Peyer's patch (tissue), 4 donors: Measurements from ENCODE around the gene SLC20A1. TPM values are rescaled to one million over a fixed set of nuclear protein-coding genes. Genes with fewer than 3 reads are reported as not detected.

Source experiments
- DNase-seq, 3 donors: peaks; one replicate each; pipeline ENCODE4 v3.0.0-alpha.2; 2017 to 2019
- H3K27ac ChIP-seq, 4 donors: fragments of 200-600 bp; sonication (generic); one replicate each; pipeline ENCODE4 v1.5.1; 2016 to 2019
- H3K27me3 ChIP-seq, 2 donors: fragments of 200-600 bp; sonication (generic); one replicate each; pipeline ENCODE4 v1.5.1; 2019
- H3K36me3 ChIP-seq, 3 donors: fragments of 200-600 bp; sonication (generic); one replicate each; pipeline ENCODE4 v1.5.1; 2016 to 2019
- H3K4me1 ChIP-seq, 4 donors: fragments of 200-600 bp; sonication (generic); one replicate each; pipeline ENCODE4 v1.5.1; 2016 to 2019
- H3K4me3 ChIP-seq, 4 donors: fragments of 200-600 bp; sonication (generic); 1 replicate in 3 of 4; 2 replicates in 1 of 4; pipeline ENCODE4 v1.5.1; 2016 to 2019; ENCODE audit warnings: mild to moderate bottlenecking in 1 of 4
- H3K9me3 ChIP-seq, 4 donors: fragments of 200-600 bp; sonication (generic); one replicate each; pipeline ENCODE4 v1.5.1; 2016 to 2019; ENCODE audit warnings: mild to moderate bottlenecking in 1 of 4
- POLR2A ChIP-seq, 2 donors: fragments of 450-650 bp; IDR thresholded peaks; one replicate each; pipeline ENCODE4 v1.5.1; 2017; ENCODE audit warnings: antibody characterized with exemption in 2 of 2, mild to moderate bottlenecking in 2 of 2, moderate library complexity in 2 of 2
- total RNA-seq, 4 donors: library from RNA; depleted of rRNA; stranded (reverse); fragments of >200 nt; gene quantifications; one replicate each; pipeline ENCODE4 v1.1.0, GENCODE V29; 2016
- TF ChIP-seq, protein P1 (sequence below), 6 experiments: fragments of 450-650 bp in 4 of 6; fragments of 200-600 bp in 2 of 6; sonication (generic) in 1 of 6; IDR thresholded peaks; one replicate each; pipeline ENCODE4 v1.5.1; 2017 to 2019; ENCODE audit warnings: antibody characterized with exemption in 6 of 6, mild to moderate bottlenecking in 3 of 6, moderate library complexity in 1 of 6

Gene SLC20A1
- total RNA-seq, 4 donors from 2014 or later: 48.7 to 143 (median 122) TPM

- TF ChIP-seq, protein P1, sequence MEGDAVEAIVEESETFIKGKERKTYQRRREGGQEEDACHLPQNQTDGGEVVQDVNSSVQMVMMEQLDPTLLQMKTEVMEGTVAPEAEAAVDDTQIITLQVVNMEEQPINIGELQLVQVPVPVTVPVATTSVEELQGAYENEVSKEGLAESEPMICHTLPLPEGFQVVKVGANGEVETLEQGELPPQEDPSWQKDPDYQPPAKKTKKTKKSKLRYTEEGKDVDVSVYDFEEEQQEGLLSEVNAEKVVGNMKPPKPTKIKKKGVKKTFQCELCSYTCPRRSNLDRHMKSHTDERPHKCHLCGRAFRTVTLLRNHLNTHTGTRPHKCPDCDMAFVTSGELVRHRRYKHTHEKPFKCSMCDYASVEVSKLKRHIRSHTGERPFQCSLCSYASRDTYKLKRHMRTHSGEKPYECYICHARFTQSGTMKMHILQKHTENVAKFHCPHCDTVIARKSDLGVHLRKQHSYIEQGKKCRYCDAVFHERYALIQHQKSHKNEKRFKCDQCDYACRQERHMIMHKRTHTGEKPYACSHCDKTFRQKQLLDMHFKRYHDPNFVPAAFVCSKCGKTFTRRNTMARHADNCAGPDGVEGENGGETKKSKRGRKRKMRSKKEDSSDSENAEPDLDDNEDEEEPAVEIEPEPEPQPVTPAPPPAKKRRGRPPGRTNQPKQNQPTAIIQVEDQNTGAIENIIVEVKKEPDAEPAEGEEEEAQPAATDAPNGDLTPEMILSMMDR (IDR thresholded peaks at IDR 0.05): no peak
- TF ChIP-seq POLR2A (IDR thresholded peaks at IDR 0.05): no peak
- Histone ChIP-seq H3K9me3 (no peaks in the 10 kb centered on the region), H3K4me1 (peaks cover 0 to 41% (median 5%) of the 10 kb centered on the region in 4 donors), H3K4me3 (peak overlapping the region; percentile 77 to 96 (median 86)), H3K27me3 (no peaks in the 10 kb centered on the region), H3K36me3 (peaks cover 0 to 29% (median 0%) of the 10 kb centered on the region in 3 donors), H3K27ac (peak overlapping the region; percentile 94 to 99 (median 98))
- no peak for DNase-seq
Measured at GRCh38 chr2:112644933-112645309, 818 bp upstream of the SLC20A1 start.

DNA sequence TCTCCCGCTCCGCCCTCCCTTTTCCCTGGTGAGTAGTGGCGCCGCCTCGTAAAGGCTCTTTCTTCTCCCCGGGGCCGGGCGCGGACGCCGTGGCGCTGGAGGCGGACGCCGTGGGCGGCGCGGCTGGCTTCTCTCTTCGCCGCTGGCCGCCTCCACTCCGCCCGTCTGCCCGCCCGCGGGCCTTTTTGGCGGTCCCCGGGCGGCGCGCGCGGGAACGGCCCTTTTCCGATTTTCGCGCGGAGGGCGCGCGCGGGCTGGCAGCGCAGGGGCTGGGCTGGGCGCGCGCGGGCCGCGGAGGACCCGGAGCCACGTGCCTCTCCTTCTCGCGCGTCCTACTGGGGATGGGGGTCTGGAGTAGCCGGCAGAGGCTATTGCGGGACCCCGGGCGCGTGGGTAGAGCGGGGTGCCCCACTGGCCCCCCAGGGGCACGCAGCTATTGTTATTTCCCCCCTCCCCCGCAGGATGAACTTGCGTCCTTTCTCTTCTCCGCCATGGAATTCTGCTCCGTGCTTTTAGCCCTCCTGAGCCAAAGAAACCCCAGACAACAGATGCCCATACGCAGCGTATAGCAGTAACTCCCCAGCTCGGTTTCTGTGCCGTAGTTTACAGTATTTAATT lies 472 bp downstream of the SLC20A1 start:
- Histone ChIP-seq H3K36me3 (peaks cover 0 to 37% (median 0%) of the 10 kb centered on the region in 3 donors), H3K27ac (peak overlapping the region; percentile 94 to 99 (median 98)), H3K4me1 (peaks cover 0 to 48% (median 5%) of the 10 kb centered on the region in 4 donors), H3K4me3 (peak overlapping the region; percentile 77 to 96 (median 86)), H3K27me3 (no peaks in the 10 kb centered on the region), H3K9me3 (no peaks in the 10 kb centered on the region)
- TF ChIP-seq POLR2A (IDR thresholded peaks at IDR 0.05): no peak
- TF ChIP-seq, protein P1 (IDR thresholded peaks at IDR 0.05): peak in 2 of 6 experiments; percentile 3 to 14
- peak in 1 of 3 donors; percentile 61 for DNase-seq

GRCh38 chr2:112646791-112647689 lies 1.3 kb downstream of the SLC20A1 start:
- no peaks in the 10 kb centered on the region for H3K27me3 ChIP-seq
- peak overlapping the region in 3 of 4 donors; percentile 94 to 98 (median 97) for H3K27ac ChIP-seq
- peaks cover 0 to 46% (median 0%) of the 10 kb centered on the region in 3 donors for H3K36me3 ChIP-seq
- peak overlapping the region; percentile 77 to 96 (median 86) for H3K4me3 ChIP-seq
- H3K9me3 ChIP-seq: no peaks in the 10 kb centered on the region
- DNase-seq: peak in 1 of 3 donors; percentile 51
- TF ChIP-seq, protein P1 (IDR thresholded peaks at IDR 0.05): no peak
- no peak for TF ChIP-seq POLR2A (IDR thresholded peaks at IDR 0.05)
- peaks cover 0 to 48% (median 5%) of the 10 kb centered on the region in 4 donors for H3K4me1 ChIP-seq

DNA sequence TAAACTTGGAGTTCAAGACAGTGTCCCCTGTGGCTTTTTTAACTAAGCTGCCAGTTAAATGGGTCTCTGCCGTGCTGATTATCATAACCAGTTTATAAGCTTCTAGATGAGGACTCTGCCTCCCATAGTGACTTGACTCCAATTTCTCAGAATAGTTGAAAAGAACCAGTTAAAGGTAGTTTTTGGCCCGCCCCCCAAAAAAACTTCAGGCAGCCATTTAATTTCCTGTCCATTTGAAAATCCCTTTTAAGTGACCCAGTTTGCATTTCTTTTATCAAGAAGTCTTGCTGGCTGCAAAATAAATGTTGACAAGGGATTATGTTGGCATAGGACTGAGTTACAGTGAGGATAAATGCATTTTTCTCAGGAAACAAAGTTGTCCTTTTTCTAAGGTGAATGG lies 2.3 kb downstream of the SLC20A1 start:
- H3K27ac ChIP-seq: no peak overlapping the region
- no peaks in the 10 kb centered on the region for H3K27me3 ChIP-seq
- no peaks in the 10 kb centered on the region for H3K9me3 ChIP-seq
- TF ChIP-seq, protein P1 (IDR thresholded peaks at IDR 0.05): no peak
- TF ChIP-seq POLR2A (IDR thresholded peaks at IDR 0.05): no peak
- peaks cover 0 to 48% (median 5%) of the 10 kb centered on the region in 4 donors for H3K4me1 ChIP-seq
- DNase-seq: no peak
- H3K4me3 ChIP-seq: peak overlapping the region in 2 of 4 donors; percentile 77 to 96
- H3K36me3 ChIP-seq: peaks cover 0 to 56% (median 0%) of the 10 kb centered on the region in 3 donors

GRCh38 chr2:112656679-112657078 lies 10.9 kb downstream of the SLC20A1 start:
- Histone ChIP-seq H3K4me3 (no peak overlapping the region), H3K27ac (no peak overlapping the region), H3K9me3 (no peaks in the 10 kb centered on the region), H3K4me1 (no peaks in the 10 kb centered on the region), H3K27me3 (no peaks in the 10 kb centered on the region), H3K36me3 (peaks cover 0 to 93% (median 5%) of the 10 kb centered on the region in 3 donors)
- TF ChIP-seq, protein P1 (IDR thresholded peaks at IDR 0.05): no peak
- TF ChIP-seq POLR2A (IDR thresholded peaks at IDR 0.05): no peak
- no peak for DNase-seq
